ENCODE measurements around the gene GPATCH3. TPM values are rescaled to one million over a fixed set of nuclear protein-coding genes. Genes with fewer than 3 reads are reported as not detected.

GPATCH3 gene
- total RNA-seq, 1 donor from 2014 or later = 15.6 TPM

DNA sequence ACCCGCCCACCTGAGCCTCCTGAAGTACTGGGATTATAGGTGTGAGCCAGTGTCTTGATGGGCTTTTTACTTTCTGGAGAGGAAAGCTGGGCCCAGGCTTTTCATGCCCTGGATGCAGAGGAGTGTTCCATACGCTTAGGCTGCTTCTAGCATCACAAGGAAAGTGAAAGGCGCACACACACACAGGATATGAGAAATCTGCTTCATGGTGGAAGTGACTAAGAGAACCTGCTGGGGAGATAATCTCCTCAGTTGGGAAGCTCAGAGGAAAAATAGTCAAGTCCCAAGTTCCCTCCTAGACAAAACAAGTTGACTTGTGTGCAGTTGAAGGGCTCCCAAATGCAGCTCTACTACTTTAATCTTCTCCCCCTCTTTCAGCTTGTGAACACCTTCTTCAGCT is 23.4 kb upstream of the GPATCH3 start:
- H3K4me1 Mint-ChIP-seq (ENCODE audit: low read depth) = peaks cover 31% of the 10 kb centered on the region
- H3K27ac Mint-ChIP-seq = peak overlapping the region; percentile 96
- H3K36me3 Mint-ChIP-seq (ENCODE audit: low read depth) = peaks cover 35% of the 10 kb centered on the region
- peak overlapping the region; percentile 97 for H3K4me3 Mint-ChIP-seq
- H3K9me3 Mint-ChIP-seq = no peaks in the 10 kb centered on the region
- peaks cover 2% of the 10 kb centered on the region for H3K27me3 Mint-ChIP-seq (ENCODE audit: insufficient read depth)
- intact Hi-C loops (cut with micrococcal nuclease) = loop anchor here (5.0 kb wide), 1 partner anchor 679 kb away; the partner anchor contains the start of gene AHDC1
- DNase-seq (ENCODE audit: low spot score) = no peak

DNA sequence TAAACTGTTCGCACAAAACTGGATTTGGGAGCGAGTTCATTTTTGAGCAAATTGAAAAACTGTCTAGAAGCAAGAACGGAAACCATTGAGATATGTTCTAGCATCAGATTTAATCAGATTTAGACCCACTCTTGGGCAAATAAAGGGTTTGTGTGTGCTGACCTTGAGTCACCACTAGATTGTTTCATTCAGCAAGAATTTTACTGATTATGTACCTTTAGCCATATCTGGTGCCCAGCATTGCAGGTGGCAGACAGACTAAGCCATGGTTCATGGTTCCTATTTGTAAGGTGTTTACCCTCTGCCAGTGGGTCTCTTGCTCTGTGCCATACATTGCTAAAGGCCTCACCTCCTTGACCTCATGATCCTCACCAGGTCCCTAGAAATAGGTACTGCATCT is 22.6 kb upstream of the GPATCH3 start:
- H3K36me3 Mint-ChIP-seq (ENCODE audit: low read depth) = peaks cover 27% of the 10 kb centered on the region
- peak overlapping the region; percentile 96 for H3K27ac Mint-ChIP-seq
- no peak for DNase-seq (ENCODE audit: low spot score)
- no peaks in the 10 kb centered on the region for H3K9me3 Mint-ChIP-seq
- H3K27me3 Mint-ChIP-seq (ENCODE audit: insufficient read depth) = peaks cover 2% of the 10 kb centered on the region
- H3K4me3 Mint-ChIP-seq = peak overlapping the region; percentile 97
- intact Hi-C loops (cut with micrococcal nuclease) = loop anchor here (5.0 kb wide), 1 partner anchor 679 kb away; the partner anchor contains the start of gene AHDC1
- H3K4me1 Mint-ChIP-seq (ENCODE audit: low read depth) = peaks cover 31% of the 10 kb centered on the region

GRCh38 chr1:26922431-26922729 is 22.1 kb upstream of the GPATCH3 start:
- Mint-ChIP-seq H3K27me3 (ENCODE audit: insufficient read depth) (peaks cover 2% of the 10 kb centered on the region), H3K4me3 (peak overlapping the region; percentile 97), H3K27ac (peak overlapping the region; percentile 96), H3K4me1 (ENCODE audit: low read depth) (peaks cover 31% of the 10 kb centered on the region), H3K9me3 (no peaks in the 10 kb centered on the region), H3K36me3 (ENCODE audit: low read depth) (peaks cover 22% of the 10 kb centered on the region)
- intact Hi-C loops (cut with micrococcal nuclease) = loop anchor here (5.0 kb wide), 1 partner anchor 680 kb away; the partner anchor contains the start of gene AHDC1
- DNase-seq (ENCODE audit: low spot score) = no peak

- intact Hi-C loops (cut with micrococcal nuclease) = loop anchor here (1.0 to 5.0 kb wide), 13 partner anchors 21 to 681 kb away; partner anchors contain the start of genes AHDC1, GPATCH3, GPN2 and HMGN2
- H3K27me3 Mint-ChIP-seq (ENCODE audit: insufficient read depth) = peaks cover 2% of the 10 kb centered on the region
- H3K4me1 Mint-ChIP-seq (ENCODE audit: low read depth) = peaks cover 31% of the 10 kb centered on the region
- peak; percentile 97 for DNase-seq (ENCODE audit: low spot score)
- peak within 1 kb of the TSS; percentile 97 for H3K4me3 Mint-ChIP-seq
- no peaks in the 10 kb centered on the region for H3K9me3 Mint-ChIP-seq
- peak within 1 kb of the TSS; percentile 96 for H3K27ac Mint-ChIP-seq
- H3K36me3 Mint-ChIP-seq (ENCODE audit: low read depth) = peaks cover 18% of the 10 kb centered on the region
These were observed 21.5 kb upstream of the GPATCH3 start, which contains the start of gene NUDC for GRCh38 chr1:26921540-26922430. Gene NUDC, plus strand, starts transcription at chr1:26921743. Its CDS starts 106 bp downstream, at chr1:26921849.

DNA sequence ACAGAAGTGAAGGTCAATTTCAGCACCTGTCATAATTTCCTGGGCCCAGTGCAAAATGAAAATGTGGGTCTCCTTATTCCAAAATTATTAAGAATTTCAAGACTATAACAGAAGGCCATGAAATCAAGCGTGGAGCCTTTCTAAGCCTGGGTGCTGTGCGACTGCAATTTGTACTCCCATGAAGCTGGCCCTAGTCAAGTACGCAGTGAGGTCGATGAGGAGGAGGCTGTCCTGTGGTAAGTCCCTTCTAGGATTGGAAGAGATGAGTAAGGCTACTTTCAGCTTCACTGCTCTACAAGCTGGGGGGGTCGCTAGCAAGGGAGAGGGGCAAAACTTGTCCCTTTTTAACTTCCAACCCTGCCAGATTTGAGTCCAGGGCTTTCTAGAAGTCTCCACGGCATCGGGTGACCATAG is 20.9 kb upstream of the GPATCH3 start:
- H3K9me3 Mint-ChIP-seq = no peaks in the 10 kb centered on the region
- H3K36me3 Mint-ChIP-seq (ENCODE audit: low read depth) = peaks cover 18% of the 10 kb centered on the region
- peaks cover 31% of the 10 kb centered on the region for H3K4me1 Mint-ChIP-seq (ENCODE audit: low read depth)
- intact Hi-C loops (cut with micrococcal nuclease) = loop anchor here (1.0 to 5.0 kb wide), 13 partner anchors 21 to 681 kb away; partner anchors contain the start of genes AHDC1, GPATCH3, GPN2 and HMGN2
- no peak for DNase-seq (ENCODE audit: low spot score)
- peak overlapping the region; percentile 96 for H3K27ac Mint-ChIP-seq
- peaks cover 2% of the 10 kb centered on the region for H3K27me3 Mint-ChIP-seq (ENCODE audit: insufficient read depth)
- peak overlapping the region; percentile 97 for H3K4me3 Mint-ChIP-seq

- intact Hi-C loops (cut with micrococcal nuclease) = no loop called here
- no peak for DNase-seq (ENCODE audit: low spot score)
- no peak overlapping the region for H3K4me3 Mint-ChIP-seq
- peaks cover under 1% of the 10 kb centered on the region for H3K4me1 Mint-ChIP-seq (ENCODE audit: low read depth)
- H3K9me3 Mint-ChIP-seq = no peaks in the 10 kb centered on the region
- no peaks in the 10 kb centered on the region for H3K36me3 Mint-ChIP-seq (ENCODE audit: low read depth)
- H3K27ac Mint-ChIP-seq = no peak overlapping the region
- H3K27me3 Mint-ChIP-seq (ENCODE audit: insufficient read depth) = peaks cover 13% of the 10 kb centered on the region
These were observed 15.1 kb upstream of the GPATCH3 start for GRCh38 chr1:26915204-26915842.

DNA sequence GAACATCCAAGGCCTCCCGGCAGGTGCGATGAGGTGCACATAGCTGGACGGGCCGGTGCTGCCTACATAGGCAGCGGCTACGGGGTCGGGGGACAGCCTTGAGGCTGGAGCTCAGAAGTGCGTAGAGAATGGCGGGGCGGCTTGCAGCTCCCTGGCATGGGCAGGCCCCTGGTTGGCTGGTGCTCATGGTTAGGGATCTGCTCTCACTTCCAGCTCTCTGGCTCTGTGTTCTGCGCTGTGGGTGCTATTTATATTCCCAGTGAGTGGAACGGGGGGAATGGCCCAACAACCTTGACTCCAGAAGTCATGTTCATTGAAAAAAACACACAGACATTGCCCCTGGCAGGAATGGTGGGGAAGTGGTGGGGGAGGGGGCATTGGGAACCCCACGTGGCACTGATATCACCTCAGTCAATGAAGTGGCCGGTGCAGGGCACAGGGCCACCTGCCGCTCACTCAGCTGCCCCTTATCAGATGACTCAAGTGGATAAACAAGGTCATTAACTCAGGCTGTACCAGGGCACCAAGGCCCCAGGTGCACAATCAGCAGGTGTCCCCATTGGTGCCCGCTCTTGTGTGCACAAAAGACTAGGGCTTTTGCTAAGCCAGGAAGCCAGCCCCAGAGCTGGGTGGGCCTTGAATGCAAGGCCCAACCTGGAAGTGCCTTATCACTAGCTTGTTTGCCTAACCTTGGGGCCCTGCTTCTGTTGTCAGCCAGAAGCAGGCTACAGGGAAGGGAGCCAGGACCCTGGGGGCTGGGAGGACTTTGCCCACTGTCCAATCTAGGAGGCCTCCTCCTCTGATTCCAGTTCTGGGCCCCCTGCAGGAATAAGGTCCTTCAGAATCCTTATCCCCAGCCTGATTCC is 13.7 kb upstream of the GPATCH3 start, which contains the start of gene NR0B2:
Gene NR0B2, minus strand, starts transcription at position 222 of the 866 bp plus-strand sequence. Its CDS starts 35 bp downstream, at position 187.
- H3K36me3 Mint-ChIP-seq (ENCODE audit: low read depth) = no peaks in the 10 kb centered on the region
- no peaks in the 10 kb centered on the region for H3K4me1 Mint-ChIP-seq (ENCODE audit: low read depth)
- DNase-seq (ENCODE audit: low spot score) = no peak
- intact Hi-C loops (cut with micrococcal nuclease) = no loop called here
- H3K27ac Mint-ChIP-seq = no peak within 1 kb of the TSS
- H3K27me3 Mint-ChIP-seq (ENCODE audit: insufficient read depth) = peaks cover 11% of the 10 kb centered on the region
- H3K9me3 Mint-ChIP-seq = no peaks in the 10 kb centered on the region
- H3K4me3 Mint-ChIP-seq = no peak within 1 kb of the TSS

GRCh38 chr1:26913389-26913753 is 13.1 kb upstream of the GPATCH3 start:
- no peaks in the 10 kb centered on the region for H3K36me3 Mint-ChIP-seq (ENCODE audit: low read depth)
- H3K4me1 Mint-ChIP-seq (ENCODE audit: low read depth) = no peaks in the 10 kb centered on the region
- no peaks in the 10 kb centered on the region for H3K9me3 Mint-ChIP-seq
- no peak overlapping the region for H3K27ac Mint-ChIP-seq
- peaks cover 11% of the 10 kb centered on the region for H3K27me3 Mint-ChIP-seq (ENCODE audit: insufficient read depth)
- no peak for DNase-seq (ENCODE audit: low spot score)
- intact Hi-C loops (cut with micrococcal nuclease) = no loop called here
- no peak overlapping the region for H3K4me3 Mint-ChIP-seq

GRCh38 chr1:26912147-26912490 is 11.9 kb upstream of the GPATCH3 start:
- no peaks in the 10 kb centered on the region for H3K4me1 Mint-ChIP-seq (ENCODE audit: low read depth)
- H3K9me3 Mint-ChIP-seq = no peaks in the 10 kb centered on the region
- DNase-seq (ENCODE audit: low spot score) = no peak
- no peak overlapping the region for H3K27ac Mint-ChIP-seq
- intact Hi-C loops (cut with micrococcal nuclease) = no loop called here
- H3K27me3 Mint-ChIP-seq (ENCODE audit: insufficient read depth) = peaks cover 13% of the 10 kb centered on the region
- H3K4me3 Mint-ChIP-seq = no peak overlapping the region
- H3K36me3 Mint-ChIP-seq (ENCODE audit: low read depth) = no peaks in the 10 kb centered on the region

DNA sequence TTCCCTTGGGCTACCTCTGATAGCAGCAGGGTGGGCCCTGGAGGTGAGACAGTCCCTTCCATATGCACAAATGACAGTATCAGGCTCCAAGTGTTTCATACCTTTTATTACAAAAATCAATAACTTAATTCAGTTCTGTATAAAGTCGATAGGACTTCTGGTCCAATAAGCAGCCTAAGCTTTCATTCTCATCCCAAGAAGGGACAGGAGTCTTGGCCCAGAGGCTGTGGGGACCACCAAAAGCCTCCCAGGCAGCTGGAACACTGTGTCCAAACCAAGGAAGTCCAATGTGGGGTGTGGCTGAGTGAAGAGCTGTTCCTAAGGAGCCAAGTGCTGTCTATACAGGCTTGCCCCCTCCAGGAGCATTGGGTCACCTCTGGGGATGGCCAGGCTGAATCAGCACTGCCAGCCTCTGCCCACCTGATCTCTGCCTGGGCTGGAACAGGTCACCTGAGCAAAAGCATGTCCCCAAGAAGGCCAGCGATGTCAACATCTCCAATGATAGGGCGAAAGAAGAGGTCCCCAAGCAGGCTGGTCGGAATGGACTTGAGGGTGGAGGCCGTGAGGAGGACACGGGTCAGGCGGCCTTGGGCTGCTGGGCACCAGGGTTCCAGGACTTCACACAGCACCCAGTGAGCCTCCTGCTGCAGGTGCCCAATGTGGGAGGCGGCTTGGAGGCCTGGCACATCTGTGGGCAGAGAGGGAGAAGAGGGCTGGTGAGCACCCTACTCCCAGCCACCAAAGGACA is 11.3 kb upstream of the GPATCH3 start:
- intact Hi-C loops (cut with micrococcal nuclease) = no loop called here
- Mint-ChIP-seq H3K27me3 (ENCODE audit: insufficient read depth) (peaks cover 13% of the 10 kb centered on the region), H3K4me3 (no peak overlapping the region), H3K36me3 (ENCODE audit: low read depth) (no peaks in the 10 kb centered on the region), H3K4me1 (ENCODE audit: low read depth) (no peaks in the 10 kb centered on the region), H3K9me3 (no peaks in the 10 kb centered on the region), H3K27ac (no peak overlapping the region)
- DNase-seq (ENCODE audit: low spot score) = no peak

GRCh38 chr1:26910343-26911160 is 10.3 kb upstream of the GPATCH3 start:
- Mint-ChIP-seq H3K27ac (no peak overlapping the region), H3K36me3 (ENCODE audit: low read depth) (no peaks in the 10 kb centered on the region), H3K27me3 (ENCODE audit: insufficient read depth) (peaks cover 13% of the 10 kb centered on the region), H3K9me3 (no peaks in the 10 kb centered on the region), H3K4me3 (no peak overlapping the region), H3K4me1 (ENCODE audit: low read depth) (no peaks in the 10 kb centered on the region)
- intact Hi-C loops (cut with micrococcal nuclease) = no loop called here
- DNase-seq (ENCODE audit: low spot score) = no peak

All from activated T-helper 1 cell treated with anti-CD3 and anti-CD28 coated beads, Interleukin-12 subunit alpha, Interleukin-12 subunit beta, Interleukin-2, Interleukin-4 antibody, amounts not matched to agents 30 ng/mL and 10 ng/mL and 1 ng/mL, durations not matched to agents 14 hours and 24 hours and 36 hours (primary cell).